GM18861 (cell line): ENCODE results near the gene NCOA3.

Experiments
- ATAC-seq: cut with Tn5 transposase; IDR thresholded peaks from one replicate; pipeline ENCODE4 v1.9.1; 2021; ENCODE audit not compliant: unreplicated experiment

NCOA3 gene

GRCh38 chr20:47699818-47700217, 198.1 kb downstream of the NCOA3 start:
- no peak for ATAC-seq

- no peak for ATAC-seq
These were observed 198.6 kb downstream of the NCOA3 start for GRCh38 chr20:47700327-47700726.

DNA sequence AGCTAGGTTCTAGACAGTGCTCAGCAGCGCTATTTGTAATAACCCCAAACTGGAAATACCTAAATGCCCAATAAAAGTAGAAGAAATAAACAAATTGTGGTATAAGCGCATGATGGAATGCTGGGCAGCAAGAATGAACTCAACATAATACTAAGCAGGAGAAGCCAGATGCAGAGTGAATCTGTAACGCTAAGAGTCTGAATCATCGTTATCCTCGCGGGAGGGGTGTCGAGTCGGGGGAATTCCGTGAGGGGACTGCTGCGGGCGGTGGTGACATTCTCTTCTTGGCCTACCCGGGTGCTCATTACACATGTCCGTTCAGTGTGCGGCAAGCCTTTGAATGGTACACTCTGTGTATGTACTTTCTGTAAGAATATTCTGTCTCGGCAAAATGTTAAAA, 199.9 kb downstream of the NCOA3 start:
- no peak for ATAC-seq

DNA sequence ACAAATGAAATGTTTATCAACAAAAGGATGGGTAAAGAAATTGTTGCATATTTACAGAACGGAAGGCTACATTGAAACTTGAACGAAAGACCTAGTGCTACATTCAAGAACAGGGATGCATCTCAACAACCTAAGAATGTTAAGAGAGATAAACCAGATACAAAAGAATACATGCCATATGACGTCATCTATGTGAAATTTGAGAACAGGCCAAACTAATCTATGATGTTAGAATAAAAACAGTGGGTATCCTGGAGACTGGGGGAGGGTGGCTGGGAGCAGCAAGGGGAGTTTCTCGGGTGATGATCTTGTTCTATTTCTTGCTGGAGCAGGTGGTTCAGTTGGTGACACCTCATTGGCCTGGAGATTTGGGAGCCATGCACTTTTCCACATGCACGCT, 202.1 kb downstream of the NCOA3 start:
- ATAC-seq: no peak

DNA sequence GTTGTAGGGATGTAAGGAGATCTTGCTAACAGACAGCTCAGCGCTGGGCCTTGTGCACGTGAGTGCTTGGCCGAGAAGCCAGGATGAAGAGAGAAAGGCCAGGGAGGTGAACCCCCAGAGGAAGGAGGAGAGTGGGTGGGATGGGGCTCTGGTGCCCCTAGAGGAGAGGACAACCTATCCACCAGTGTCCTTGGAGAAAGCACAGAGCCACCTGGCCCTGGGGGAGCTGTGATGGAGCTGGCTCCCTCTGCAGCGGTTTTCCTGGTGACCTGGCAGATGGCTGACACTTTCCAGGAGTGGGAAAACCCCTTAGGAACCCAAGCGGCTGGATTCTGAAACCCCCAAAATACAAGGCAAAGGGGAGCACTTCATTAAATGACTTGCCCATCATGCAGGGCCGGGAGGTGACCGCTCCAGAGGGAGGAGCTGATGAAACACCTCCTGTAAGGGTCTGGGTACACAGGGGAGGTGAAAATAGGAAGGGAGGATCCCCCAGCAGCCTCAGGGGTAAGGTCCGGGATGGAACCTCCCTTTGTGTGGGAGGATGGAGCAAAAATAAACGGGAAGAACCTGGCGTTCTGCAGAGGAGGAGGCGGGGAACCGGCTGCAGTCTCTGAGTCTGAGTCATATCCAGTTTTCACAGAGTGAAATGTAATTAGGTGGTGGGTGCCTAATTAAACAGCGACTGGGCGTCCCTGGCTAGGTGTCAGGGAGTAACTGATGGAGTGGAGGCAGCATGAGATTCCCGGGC, 203.2 kb downstream of the NCOA3 start:
- ATAC-seq: no peak

GRCh38 chr20:47705497-47705856, 203.8 kb downstream of the NCOA3 start:
- ATAC-seq: no peak

GRCh38 chr20:47706345-47706744, 204.7 kb downstream of the NCOA3 start:
- no peak for ATAC-seq
